Fibroblast of the aortic adventitia (primary cell): Measurements from ENCODE around the gene MRPL14. TPM values are rescaled to one million over a fixed set of nuclear protein-coding genes. Genes with fewer than 3 reads are reported as not detected.

Source experiments
- DNase-seq: peaks from one replicate; pipeline ENCODE4 v3.0.0-alpha.2; 2010; ENCODE audit warnings: low read depth
- H3K4me3 ChIP-seq: 2 replicates; pipeline ENCODE4 v1.5.1; 2011; ENCODE audit warnings: low read depth, mild to moderate bottlenecking, control low read depth, low read length, moderate library complexity
- total RNA-seq: library from RNA; depleted of rRNA; stranded (reverse); fragments of >200 nt; gene quantifications from 2 replicates; pipeline ENCODE4 v1.2.3, GENCODE V29; 2012; ENCODE audit warnings: low replicate concordance
- TF ChIP-seq, protein P1 (sequence below): IDR thresholded peaks from 2 replicates; pipeline ENCODE4 v1.5.1; 2011; ENCODE audit warnings: mild to moderate bottlenecking, low read length, control low read depth, inconsistent platforms; ENCODE audit not compliant: insufficient read depth

The MRPL14 gene
- total RNA-seq, 1 donor, result 34.5 TPM

DNA sequence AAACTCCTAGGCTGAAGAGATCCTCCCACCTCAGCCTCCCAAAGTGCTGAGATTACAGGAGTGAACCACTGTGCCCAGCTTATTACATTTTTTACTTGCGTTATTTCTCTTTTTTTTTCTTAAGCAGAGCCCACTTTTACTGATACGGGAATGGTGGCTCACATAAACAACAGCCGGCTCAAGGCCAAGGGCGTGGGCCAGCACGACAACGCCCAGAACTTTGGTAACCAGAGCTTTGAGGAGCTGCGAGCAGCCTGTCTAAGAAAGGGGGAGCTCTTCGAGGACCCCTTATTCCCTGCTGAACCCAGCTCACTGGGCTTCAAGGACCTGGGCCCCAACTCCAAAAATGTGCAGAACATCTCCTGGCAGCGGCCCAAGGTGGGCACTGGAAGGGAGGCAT is 41.9 kb upstream of the MRPL14 start:
- TF ChIP-seq, protein P1, sequence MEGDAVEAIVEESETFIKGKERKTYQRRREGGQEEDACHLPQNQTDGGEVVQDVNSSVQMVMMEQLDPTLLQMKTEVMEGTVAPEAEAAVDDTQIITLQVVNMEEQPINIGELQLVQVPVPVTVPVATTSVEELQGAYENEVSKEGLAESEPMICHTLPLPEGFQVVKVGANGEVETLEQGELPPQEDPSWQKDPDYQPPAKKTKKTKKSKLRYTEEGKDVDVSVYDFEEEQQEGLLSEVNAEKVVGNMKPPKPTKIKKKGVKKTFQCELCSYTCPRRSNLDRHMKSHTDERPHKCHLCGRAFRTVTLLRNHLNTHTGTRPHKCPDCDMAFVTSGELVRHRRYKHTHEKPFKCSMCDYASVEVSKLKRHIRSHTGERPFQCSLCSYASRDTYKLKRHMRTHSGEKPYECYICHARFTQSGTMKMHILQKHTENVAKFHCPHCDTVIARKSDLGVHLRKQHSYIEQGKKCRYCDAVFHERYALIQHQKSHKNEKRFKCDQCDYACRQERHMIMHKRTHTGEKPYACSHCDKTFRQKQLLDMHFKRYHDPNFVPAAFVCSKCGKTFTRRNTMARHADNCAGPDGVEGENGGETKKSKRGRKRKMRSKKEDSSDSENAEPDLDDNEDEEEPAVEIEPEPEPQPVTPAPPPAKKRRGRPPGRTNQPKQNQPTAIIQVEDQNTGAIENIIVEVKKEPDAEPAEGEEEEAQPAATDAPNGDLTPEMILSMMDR, result no peak
- DNase-seq, result peak; percentile 54
- no peak overlapping the region for H3K4me3 ChIP-seq

DNA sequence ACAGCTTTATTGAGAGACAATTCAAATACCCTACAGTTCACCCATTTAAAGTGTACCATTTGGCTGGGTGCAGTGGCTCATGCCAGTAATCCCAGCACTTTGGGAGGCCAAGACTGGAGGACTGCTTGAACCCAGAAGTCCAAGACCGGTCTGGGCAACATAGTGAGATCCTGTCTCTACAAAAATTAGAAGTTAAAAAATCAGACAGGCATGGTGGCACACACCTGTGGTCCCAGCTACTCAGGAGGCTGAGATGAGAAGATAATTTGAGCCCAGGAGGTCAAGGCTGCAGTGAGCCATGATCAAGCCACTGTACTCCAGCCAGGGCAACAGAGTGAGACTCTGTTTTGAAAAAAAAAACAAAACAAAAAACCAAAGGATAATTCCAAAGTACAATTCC is 40.3 kb upstream of the MRPL14 start:
- DNase-seq, result no peak
- H3K4me3 ChIP-seq, result no peak overlapping the region
- TF ChIP-seq, protein P1, result no peak

DNA sequence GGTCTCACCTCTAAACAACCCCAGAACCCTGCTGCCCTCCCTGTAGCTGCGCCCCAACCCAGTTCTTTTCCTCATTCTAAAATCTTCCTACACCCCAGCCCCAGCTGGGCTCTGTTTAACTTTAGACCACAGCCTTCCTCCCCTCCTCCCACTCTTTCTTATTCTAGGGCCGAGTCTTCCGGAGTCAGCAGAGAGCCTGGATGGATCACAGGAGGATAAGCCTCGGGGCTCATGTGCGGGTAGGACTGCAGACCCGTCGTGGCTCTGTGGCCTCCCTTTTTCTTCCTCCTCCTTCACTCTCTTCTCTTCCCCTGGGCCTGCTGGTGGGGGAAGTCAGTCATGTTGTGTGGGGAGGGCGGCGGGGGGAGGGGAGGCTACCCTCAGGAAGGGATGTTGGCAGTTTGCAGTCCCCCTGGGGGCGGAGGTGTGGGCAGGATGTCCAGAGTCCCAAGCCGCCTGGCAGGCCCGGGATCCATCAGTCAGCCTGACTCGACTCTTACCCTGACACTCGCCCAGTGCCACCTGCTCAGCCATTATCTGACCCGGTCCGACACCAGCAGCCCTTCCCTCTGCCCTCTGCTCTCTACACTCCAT is 39.4 kb upstream of the MRPL14 start:
- H3K4me3 ChIP-seq, result no peak overlapping the region
- TF ChIP-seq, protein P1, result no peak
- no peak for DNase-seq

DNA sequence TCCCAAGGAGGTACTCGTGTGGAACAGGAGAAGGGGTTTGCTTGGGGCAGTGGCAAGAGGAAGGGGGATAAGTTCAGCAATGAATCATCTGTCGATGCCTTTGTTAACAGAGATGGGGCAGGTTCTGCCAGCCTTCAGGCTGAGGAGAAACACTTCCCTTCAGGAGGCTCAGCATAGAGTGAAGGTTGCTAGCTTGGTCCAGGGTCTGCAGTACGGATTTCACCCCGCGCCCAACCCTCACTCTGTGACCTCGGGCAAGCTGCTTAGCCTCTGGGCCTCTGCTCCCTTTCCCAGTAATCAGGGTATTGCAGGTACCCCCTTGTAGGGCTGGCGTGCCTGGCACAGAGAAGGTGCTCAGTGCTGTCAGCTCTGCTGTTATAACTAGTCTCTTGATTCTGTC is 38.9 kb upstream of the MRPL14 start:
- TF ChIP-seq, protein P1, result no peak
- no peak overlapping the region for H3K4me3 ChIP-seq
- DNase-seq, result no peak

DNA sequence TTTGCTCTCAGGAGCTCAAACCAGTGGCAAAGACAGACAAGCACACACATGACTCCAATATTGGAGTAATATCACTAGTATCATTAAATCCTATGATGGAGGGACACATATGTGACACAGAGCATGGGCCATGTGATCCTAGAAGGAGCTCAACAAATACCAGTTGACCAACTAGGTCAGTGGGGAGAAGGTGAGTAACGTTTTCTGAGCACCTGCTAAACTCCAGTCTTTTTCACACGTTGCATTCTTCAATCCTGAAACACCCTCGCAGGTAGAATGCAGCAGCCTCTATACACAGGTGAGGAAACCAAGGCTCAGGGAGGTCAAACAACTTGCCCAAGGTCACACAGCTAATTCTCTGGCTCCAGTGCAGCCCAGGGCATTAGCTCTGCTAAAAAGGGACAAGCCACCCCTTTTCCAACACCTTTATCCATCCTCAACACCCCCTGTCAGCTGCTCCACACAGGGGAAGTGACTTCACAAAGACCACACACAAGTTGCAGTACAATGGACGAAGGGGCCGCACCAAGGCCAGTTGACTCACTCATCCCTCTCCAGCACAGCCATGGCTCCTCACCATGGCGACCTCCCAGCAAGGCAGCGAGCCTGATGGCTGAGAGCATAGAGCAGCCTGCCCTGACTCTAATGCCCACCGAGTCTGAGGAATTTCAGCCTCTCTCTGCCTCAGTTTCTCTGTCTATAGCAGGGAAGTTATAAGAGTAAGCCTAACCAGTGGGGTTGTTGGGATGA is 35.8 kb upstream of the MRPL14 start:
- no peak overlapping the region for H3K4me3 ChIP-seq
- no peak for DNase-seq
- TF ChIP-seq, protein P1, result no peak

DNA sequence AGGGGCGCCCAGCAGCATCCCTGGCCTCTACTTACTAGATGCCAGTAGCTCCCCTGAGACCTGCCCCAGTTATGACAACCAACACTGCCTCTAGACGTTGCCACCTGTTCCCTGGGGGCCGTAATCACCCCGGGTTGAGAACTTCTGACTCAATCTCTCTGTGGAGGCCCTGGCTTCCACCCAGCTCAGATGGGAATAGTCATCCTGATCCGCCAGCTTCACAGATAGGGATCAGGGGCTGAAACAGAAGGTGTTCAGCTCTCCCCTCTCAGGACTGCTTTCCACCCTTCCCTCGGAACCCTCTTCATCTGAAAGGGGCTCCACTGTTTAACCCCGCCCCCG is 34.7 kb upstream of the MRPL14 start:
- TF ChIP-seq, protein P1, result no peak
- peak; percentile 49 for DNase-seq
- H3K4me3 ChIP-seq, result no peak overlapping the region

DNA sequence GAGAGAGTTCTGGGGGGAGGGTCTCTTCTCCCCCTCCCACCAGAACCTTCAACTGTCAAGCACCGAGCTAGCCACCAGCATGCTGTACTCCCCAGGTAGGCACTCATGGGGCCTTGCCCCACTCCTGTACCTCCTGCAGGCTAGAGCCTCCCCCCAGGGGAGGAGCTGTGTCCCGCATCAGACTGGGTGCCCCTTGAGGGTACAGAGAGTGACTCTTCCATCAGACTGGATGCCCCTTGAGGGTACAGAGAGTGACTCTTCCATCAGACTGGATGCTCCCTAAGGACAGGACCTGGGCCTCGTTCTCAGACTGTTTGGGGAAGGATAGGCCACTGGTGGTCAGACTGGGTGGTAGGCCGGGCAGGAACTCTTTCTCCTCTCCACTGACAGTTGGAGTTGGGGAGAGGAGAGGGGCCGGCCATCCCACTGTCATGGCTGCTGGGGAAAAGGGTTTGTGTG is 31.5 kb upstream of the MRPL14 start, which contains the start of gene CAPN11:
TSS of gene CAPN11 (plus strand) at position 51 of the 459 bp plus-strand sequence. CDS start at position 80, 29 bp downstream.
- H3K4me3 ChIP-seq, result no peak within 1 kb of the TSS
- TF ChIP-seq, protein P1, result no peak
- DNase-seq, result no peak
